NCI-H2227 (cell line): ENCODE data around the gene TUT7.
"Not testable (repeated sequence)": the region's sequence is repeated elsewhere in the genome, so short reads cannot be mapped to it uniquely, and the experiment has no call there.

Experiments used
- DNase-seq: peaks from one replicate; lab custom pipeline; 2025; ENCODE audit not compliant: unreplicated experiment; lab: John Stamatoyannopoulos, UW

The TUT7 gene

GRCh38 chr9:86303316-86303975, 50.8 kb downstream of the TUT7 start:
- DNase-seq = no peak

- no peak for DNase-seq
Measured at GRCh38 chr9:86301686-86302085, 52.5 kb downstream of the TUT7 start.

- no peak for DNase-seq
Measured at GRCh38 chr9:86300701-86301100, 53.5 kb downstream of the TUT7 start.

GRCh38 chr9:86298873-86299272, 55.3 kb downstream of the TUT7 start:
- DNase-seq = no peak

- not testable (repeated sequence) for DNase-seq
Measured at GRCh38 chr9:86290341-86290740, 63.9 kb downstream of the TUT7 start.

- peak; percentile 55 for DNase-seq
Measured at GRCh38 chr9:86288499-86289198, 65.6 kb downstream of the TUT7 start.

GRCh38 chr9:86287013-86287412, 67.2 kb downstream of the TUT7 start:
- DNase-seq = peak; percentile 52

- DNase-seq = no peak
Measured at GRCh38 chr9:86286278-86286677, 67.9 kb downstream of the TUT7 start.

- no peak for DNase-seq
Measured at GRCh38 chr9:86285261-86285660, 68.9 kb downstream of the TUT7 start.

- DNase-seq = no peak
Measured at GRCh38 chr9:86282979-86283535, 71.2 kb downstream of the TUT7 start.

GRCh38 chr9:86282077-86282978, 71.9 kb downstream of the TUT7 start, which contains the start of gene ISCA1:
ISCA1 (minus strand) TSS chr9:86282538; CDS start chr9:86282458, 80 bp downstream.
- DNase-seq = peak; percentile 95

GRCh38 chr9:86281593-86282076, 72.6 kb downstream of the TUT7 start:
- DNase-seq = no peak

- no peak for DNase-seq
Measured at GRCh38 chr9:86280580-86280979, 73.6 kb downstream of the TUT7 start.

GRCh38 chr9:86279839-86280238, 74.4 kb downstream of the TUT7 start:
- no peak for DNase-seq

GRCh38 chr9:86277072-86277471, 77.1 kb downstream of the TUT7 start:
- DNase-seq = no peak

GRCh38 chr9:86275962-86276361, 78.2 kb downstream of the TUT7 start:
- DNase-seq = no peak

GRCh38 chr9:86274821-86275643, 79.2 kb downstream of the TUT7 start:
- no peak for DNase-seq

- no peak for DNase-seq
Measured at GRCh38 chr9:86272221-86272620, 82.0 kb downstream of the TUT7 start.

- DNase-seq = no peak
Measured at GRCh38 chr9:86263876-86264275, 90.3 kb downstream of the TUT7 start.

- no peak for DNase-seq
Measured at GRCh38 chr9:86262492-86262891, 91.7 kb downstream of the TUT7 start.
